Naive thymus-derived CD4-positive, alpha-beta T cell (primary cell): ENCODE measurements around the gene MAP3K15. TPM values are rescaled to one million over a fixed set of nuclear protein-coding genes. Genes with fewer than 3 reads are reported as not detected.

Source experiments
- ATAC-seq: fragments of 150-1000 bp; cut with Tn5 transposase; 2 replicates; pipeline ENCODE4 v1.10.0; 2021; ENCODE audit warnings: mild to moderate bottlenecking, moderate library complexity
- CTCF ChIA-PET: fragments of 350-600 bp; sonication (Branson Sonifier 250); formaldehyde crosslinking; loops from one replicate; lab custom pipeline; 2021; ENCODE audit warnings: antibody characterized with exemption; lab: Charles Lee
- POLR2A ChIA-PET: fragments of 350-600 bp; sonication (Branson Sonifier 250); formaldehyde crosslinking; loops from one replicate; lab custom pipeline; 2021; ENCODE audit warnings: antibody characterized with exemption, inconsistent platforms; lab: Charles Lee
- DNase-seq, 9 donors: peaks; one replicate each; pipeline versions ENCODE4 v3.0.0 to v3.0.0-alpha.2; 2020 to 2022; ENCODE audit warnings: mixed read lengths in 1 of 9
- H3K27ac ChIP-seq: one replicate; pipeline ENCODE4 v1.7.0; 2013; ENCODE audit warnings: mild to moderate bottlenecking, low read depth, low read length, moderate library complexity
- H3K27me3 ChIP-seq, 2 donors: one replicate each; pipeline ENCODE4 v1.7.0; 2013; ENCODE audit warnings: low read length in 2 of 2, mild to moderate bottlenecking in 2 of 2, moderate library complexity in 2 of 2; ENCODE audit not compliant: control insufficient read depth in 2 of 2, insufficient read depth in 2 of 2
- H3K36me3 ChIP-seq, 3 experiments: 1 replicate in 2 of 3; 2 replicates in 1 of 3; pipeline ENCODE4 v1.7.0; 2013; ENCODE audit warnings: low read length in 3 of 3, mild to moderate bottlenecking in 3 of 3, moderate library complexity in 1 of 3; ENCODE audit not compliant: insufficient read depth in 3 of 3, control insufficient read depth in 2 of 3
- H3K4me1 ChIP-seq, 2 donors: one replicate each; pipeline ENCODE4 v1.7.0; 2013; ENCODE audit warnings: low read length in 2 of 2, mild to moderate bottlenecking in 2 of 2, moderate library complexity in 1 of 2; ENCODE audit not compliant: control insufficient read depth in 2 of 2, insufficient read depth in 2 of 2
- H3K4me3 ChIP-seq: 2 replicates; pipeline ENCODE4 v1.7.0; 2013; ENCODE audit warnings: mild to moderate bottlenecking, low read length
- H3K9me3 ChIP-seq, 3 experiments: 1 replicate in 2 of 3; 2 replicates in 1 of 3; pipeline ENCODE4 v1.7.0; 2013; ENCODE audit warnings: low read length in 3 of 3; ENCODE audit not compliant: control insufficient read depth in 2 of 3
- H3K27ac Mint-ChIP-seq, 9 donors: one replicate each; pipeline ENCODE4 v1.8.0; 2020 to 2022; ENCODE audit warnings: mixed read lengths in 9 of 9, mild to moderate bottlenecking in 8 of 9, moderate library complexity in 5 of 9, inconsistent platforms in 2 of 9
- H3K27me3 Mint-ChIP-seq, 5 donors: one replicate each; pipeline ENCODE4 v1.8.0; 2021 to 2022; ENCODE audit warnings: mixed read lengths in 5 of 5, mild to moderate bottlenecking in 1 of 5
- H3K36me3 Mint-ChIP-seq, 5 donors: one replicate each; pipeline ENCODE4 v1.8.0; 2020 to 2022; ENCODE audit warnings: mixed read lengths in 5 of 5, mild to moderate bottlenecking in 3 of 5, inconsistent platforms in 1 of 5
- H3K4me1 Mint-ChIP-seq, 7 donors: one replicate each; pipeline ENCODE4 v1.8.0; 2020 to 2022; ENCODE audit warnings: mixed read lengths in 7 of 7, mild to moderate bottlenecking in 3 of 7, inconsistent platforms in 1 of 7
- H3K4me3 Mint-ChIP-seq, 10 donors: one replicate each; pipeline ENCODE4 v1.8.0; 2020 to 2022; ENCODE audit warnings: mild to moderate bottlenecking in 10 of 10, mixed read lengths in 10 of 10, moderate library complexity in 6 of 10, inconsistent platforms in 2 of 10
- H3K9me3 Mint-ChIP-seq, 11 donors: one replicate each; pipeline ENCODE4 v1.8.0; 2020 to 2022; ENCODE audit warnings: mixed read lengths in 11 of 11, mild to moderate bottlenecking in 4 of 11, inconsistent platforms in 1 of 11, moderate library complexity in 1 of 11
- intact Hi-C, 2 donors: fragments of 100-400 bp; cut with micrococcal nuclease; formaldehyde crosslinking; loops; one replicate each; pipeline ENCODE4 v1.15.1; 2023
- polyA plus RNA-seq, 2 donors: library from polyadenylated mRNA; unstranded; fragments of 300-500 nt; fragmentation: Illumina TruSeq; gene quantifications; one replicate each; pipeline ENCODE4 v1.2.3, GENCODE V29; 2021
- total RNA-seq, 6 experiments: library from RNA in 5 of 6; stranded (reverse) in 5 of 6; gene quantifications; 1 replicate in 5 of 6; 2 replicates in 1 of 6; pipeline ENCODE4 v1.2.3 and lab custom pipeline; 2021 to 2026

The MAP3K15 gene
- total and polyA plus RNA-seq, 7 experiments from 2014 or later, result 0.04 to 0.10 TPM; not detected in 5

- H3K4me3 ChIP-seq, result peak overlapping the region; percentile 74
- no peaks in the 10 kb centered on the region for H3K9me3 ChIP-seq
- Mint-ChIP-seq H3K27me3 (no peaks in the 10 kb centered on the region), H3K4me1 (peaks cover 4 to 8% (median 8%) of the 10 kb centered on the region in 7 donors), H3K4me3 (peak overlapping the region; percentile 78 to 94 (median 88)), H3K27ac (peak overlapping the region in 8 of 9 donors; percentile 13 to 67 (median 38)), H3K36me3 (no peaks in the 10 kb centered on the region), H3K9me3 (no peaks in the 10 kb centered on the region)
- H3K4me1 ChIP-seq, result no peaks in the 10 kb centered on the region
- ChIA-PET POLR2A (no interaction called here), CTCF (interaction anchor here (0.7 to 1.4 kb wide), 4 partner anchors 10 to 696 kb away, joined by 3 to 5 read pairs (median 4); no protein-coding TSS in a partner anchor)
- no peaks in the 10 kb centered on the region for H3K36me3 ChIP-seq
- ATAC-seq (peak; percentile 89), DNase-seq (peak; percentile 33 to 66 (median 61))
- no peak overlapping the region for H3K27ac ChIP-seq
- H3K27me3 ChIP-seq, result no peaks in the 10 kb centered on the region
- intact Hi-C loops, result loop anchor here (1.0 to 5.0 kb wide), 10 partner anchors 29 to 770 kb away; partner anchors contain the start of genes BCLAF3 (in 2 of the 2), MAP3K15 (in 2 of the 2), EIF1AX (in 1 of the 2) and PDHA1 (in 1 of the 2)
Observed at GRCh38 chrX:19372170-19372546, 143.2 kb downstream of the MAP3K15 start.

- Mint-ChIP-seq H3K4me3 (no peak overlapping the region), H3K9me3 (peaks cover 0 to 3% (median 0%) of the 10 kb centered on the region in 11 donors), H3K27ac (no peak overlapping the region), H3K4me1 (peaks cover 4 to 8% (median 8%) of the 10 kb centered on the region in 7 donors), H3K27me3 (no peaks in the 10 kb centered on the region), H3K36me3 (peaks cover 0 to 11% (median 4%) of the 10 kb centered on the region in 5 donors)
- no peaks in the 10 kb centered on the region for H3K27me3 ChIP-seq
- CTCF ChIA-PET, result no interaction called here
- POLR2A ChIA-PET, result no interaction called here
- no peaks in the 10 kb centered on the region for H3K9me3 ChIP-seq
- H3K4me3 ChIP-seq, result no peak overlapping the region
- intact Hi-C loops, result loop anchor here (5.0 kb wide), 4 partner anchors 147 to 772 kb away; partner anchors contain the start of genes EIF1AX (in 1 of the 2) and MAP3K15 (in 1 of the 2)
- no peaks in the 10 kb centered on the region for H3K36me3 ChIP-seq
- H3K27ac ChIP-seq, result no peak overlapping the region
- no peaks in the 10 kb centered on the region for H3K4me1 ChIP-seq
- DNase-seq (no peak), ATAC-seq (no peak)
Observed at GRCh38 chrX:19370061-19370460, 145.2 kb downstream of the MAP3K15 start.

GRCh38 chrX:19368576-19368975 is 146.7 kb downstream of the MAP3K15 start:
- no peak overlapping the region for H3K27ac ChIP-seq

GRCh38 chrX:19361701-19362100 is 153.6 kb downstream of the MAP3K15 start:
- Histone ChIP-seq H3K9me3 (no peaks in the 10 kb centered on the region), H3K4me1 (no peaks in the 10 kb centered on the region), H3K27me3 (no peaks in the 10 kb centered on the region), H3K36me3 (peaks cover 0 to 38% (median 5%) of the 10 kb centered on the region in 3 experiments), H3K4me3 (no peak overlapping the region), H3K27ac (no peak overlapping the region)
- Mint-ChIP-seq H3K27me3 (no peaks in the 10 kb centered on the region), H3K9me3 (peaks cover 0 to 2% (median 0%) of the 10 kb centered on the region in 11 donors), H3K36me3 (peaks cover 0 to 21% (median 8%) of the 10 kb centered on the region in 5 donors), H3K27ac (no peak overlapping the region), H3K4me1 (no peaks in the 10 kb centered on the region), H3K4me3 (no peak overlapping the region)
- POLR2A ChIA-PET, result no interaction called here
- no peak for DNase-seq
- intact Hi-C loops, result no loop called here
- CTCF ChIA-PET, result no interaction called here
- ATAC-seq, result no peak

More at GRCh38 chrX:19368576-19368975, 146.7 kb downstream of the MAP3K15 start:
- intact Hi-C loops, result no loop called here
- Mint-ChIP-seq H3K36me3 (peaks cover 0 to 13% (median 4%) of the 10 kb centered on the region in 5 donors), H3K4me3 (no peak overlapping the region), H3K4me1 (peaks cover 4 to 8% (median 8%) of the 10 kb centered on the region in 7 donors), H3K27ac (no peak overlapping the region), H3K9me3 (peaks cover 0 to 3% (median 0%) of the 10 kb centered on the region in 11 donors), H3K27me3 (no peaks in the 10 kb centered on the region)
- ATAC-seq (no peak), DNase-seq (no peak)
- Histone ChIP-seq H3K4me3 (no peak overlapping the region), H3K27me3 (no peaks in the 10 kb centered on the region), H3K9me3 (no peaks in the 10 kb centered on the region), H3K36me3 (no peaks in the 10 kb centered on the region), H3K4me1 (no peaks in the 10 kb centered on the region)
- ChIA-PET CTCF (no interaction called here), POLR2A (no interaction called here)

- Mint-ChIP-seq H3K9me3 (peaks cover 0 to 2% (median 0%) of the 10 kb centered on the region in 11 donors), H3K4me1 (no peaks in the 10 kb centered on the region), H3K36me3 (peaks cover 0 to 20% (median 4%) of the 10 kb centered on the region in 5 donors), H3K27me3 (no peaks in the 10 kb centered on the region), H3K4me3 (no peak overlapping the region), H3K27ac (peak overlapping the region in 1 of 9 donors; percentile 43)
- H3K27ac ChIP-seq, result no peak overlapping the region
- no peak overlapping the region for H3K4me3 ChIP-seq
- no peaks in the 10 kb centered on the region for H3K27me3 ChIP-seq
- H3K4me1 ChIP-seq, result no peaks in the 10 kb centered on the region
- ATAC-seq (no peak), DNase-seq (no peak)
- POLR2A ChIA-PET, result interaction anchor here (0.6 kb wide), 1 partner anchor 175 kb away, joined by 3 read pairs; no protein-coding TSS in a partner anchor
- peaks cover 0 to 46% (median 5%) of the 10 kb centered on the region in 3 experiments for H3K36me3 ChIP-seq
- H3K9me3 ChIP-seq, result no peaks in the 10 kb centered on the region
- intact Hi-C loops, result no loop called here
- CTCF ChIA-PET, result no interaction called here
Observed at GRCh38 chrX:19360903-19361302, 154.4 kb downstream of the MAP3K15 start.

- peaks cover 0 to 68% (median 6%) of the 10 kb centered on the region in 3 experiments for H3K36me3 ChIP-seq
- no peaks in the 10 kb centered on the region for H3K27me3 Mint-ChIP-seq
- H3K9me3 ChIP-seq, result no peaks in the 10 kb centered on the region
- H3K9me3 Mint-ChIP-seq, result peaks cover 0 to 2% (median 0%) of the 10 kb centered on the region in 11 donors
- H3K27me3 ChIP-seq, result no peaks in the 10 kb centered on the region
- no peak overlapping the region for H3K4me3 ChIP-seq
- no peaks in the 10 kb centered on the region for H3K4me1 ChIP-seq
- DNase-seq (no peak), ATAC-seq (peak; percentile 29)
- peak overlapping the region in 2 of 9 donors; percentile 17 to 66 for H3K27ac Mint-ChIP-seq
- intact Hi-C loops, result no loop called here
- CTCF ChIA-PET, result no interaction called here
- H3K36me3 Mint-ChIP-seq, result peaks cover 0 to 19% (median 4%) of the 10 kb centered on the region in 5 donors
- no peak overlapping the region for H3K4me3 Mint-ChIP-seq
- no peaks in the 10 kb centered on the region for H3K4me1 Mint-ChIP-seq
- H3K27ac ChIP-seq, result no peak overlapping the region
- POLR2A ChIA-PET, result no interaction called here
Observed at GRCh38 chrX:19358521-19358920, 156.8 kb downstream of the MAP3K15 start.

- no peak for ATAC-seq
- ChIA-PET POLR2A (no interaction called here), CTCF (no interaction called here)
- Histone ChIP-seq H3K36me3 (peaks cover 0 to 80% (median 8%) of the 10 kb centered on the region in 3 experiments), H3K4me1 (peaks cover 0 to 12% of the 10 kb centered on the region in 2 donors), H3K4me3 (no peak overlapping the region), H3K27ac (no peak overlapping the region), H3K9me3 (no peaks in the 10 kb centered on the region), H3K27me3 (no peaks in the 10 kb centered on the region)
- Mint-ChIP-seq H3K27ac (no peak overlapping the region), H3K4me3 (no peak overlapping the region), H3K27me3 (no peaks in the 10 kb centered on the region), H3K4me1 (peaks cover 0 to 12% (median 5%) of the 10 kb centered on the region in 7 donors), H3K36me3 (peaks cover 0 to 28% (median 6%) of the 10 kb centered on the region in 5 donors), H3K9me3 (peaks cover 0 to 2% (median 0%) of the 10 kb centered on the region in 11 donors)
- DNase-seq, result no peak
- intact Hi-C loops, result no loop called here
Observed at GRCh38 chrX:19354625-19355024, 160.7 kb downstream of the MAP3K15 start.
